IMR-90 (cell line): ENCODE results near the gene TNPO1. TPM values are rescaled to one million over a fixed set of nuclear protein-coding genes. Genes with fewer than 3 reads are reported as not detected.

Experiments used
- ATAC-seq: fragments of 200-7000 bp; cut with Tn5 transposase; 2 replicates; pipeline ENCODE4 v1.9.1; 2020; ENCODE audit warnings: low read depth, mild to moderate bottlenecking, moderate library complexity
- BruUV-seq: library from RNA; stranded (reverse); fragments of 400-500 nt; replicated peaks from 2 replicates; lab custom pipeline; 2021; lab: Mats Ljungman, UMichigan
- CTCF ChIA-PET: fragments of 300-600 bp; formaldehyde crosslinking; extraction: SDS; loops from one replicate; lab custom pipeline; 2021; ENCODE audit warnings: antibody characterized with exemption; lab: Yijun Ruan, JAX
- POLR2A ChIA-PET: fragments of 300-600 bp; sonication (Branson Sonifier 250); formaldehyde crosslinking; loops from one replicate; lab custom pipeline; 2022; ENCODE audit warnings: antibody characterized with exemption; ENCODE audit not compliant: unreplicated experiment; lab: Charles Lee
- DNase-seq: peaks from one replicate; pipeline ENCODE4 v3.0.0; 2013
- H2AFZ ChIP-seq: replicated peaks from 2 replicates; pipeline ENCODE3; 2013; ENCODE audit warnings: low read length, mild to moderate bottlenecking; ENCODE audit not compliant: poor library complexity
- H2AK5ac ChIP-seq: 2 replicates; pipeline ENCODE4 v1.6.1; 2013; ENCODE audit warnings: low read depth, low read length, inconsistent platforms
- H2AK9ac ChIP-seq: replicated peaks from 2 replicates; pipeline ENCODE3; 2013; ENCODE audit warnings: mild to moderate bottlenecking, low read depth, low read length, moderate library complexity; ENCODE audit not compliant: poor library complexity
- H2BK120ac ChIP-seq: 2 replicates; pipeline ENCODE4 v1.6.1; 2013; ENCODE audit warnings: low read depth, low read length, inconsistent platforms
- H2BK15ac ChIP-seq: 3 replicates; pipeline ENCODE4 v1.6.1; 2013; ENCODE audit warnings: low read depth, low read length, inconsistent platforms
- H2BK20ac ChIP-seq: 2 replicates; pipeline ENCODE4 v1.6.1; 2013; ENCODE audit warnings: low read depth, mild to moderate bottlenecking, inconsistent platforms, low read length, moderate library complexity
- H2BK5ac ChIP-seq: 2 replicates; pipeline ENCODE4 v1.6.1; 2013; ENCODE audit warnings: mild to moderate bottlenecking, low read depth, low read length, inconsistent platforms; ENCODE audit not compliant: poor library complexity, severe bottlenecking
- H3K14ac ChIP-seq: replicated peaks from 2 replicates; pipeline ENCODE4 v1.6.1; 2013; ENCODE audit warnings: low read depth, low read length, inconsistent platforms
- H3K18ac ChIP-seq: 2 replicates; pipeline ENCODE4 v1.6.1; 2013; ENCODE audit warnings: low read depth, low read length, control low read depth
- H3K23ac ChIP-seq: 2 replicates; pipeline ENCODE4 v1.6.1; 2013; ENCODE audit warnings: low read depth, low read length, inconsistent platforms
- H3K27ac ChIP-seq: 2 replicates; pipeline ENCODE4 v1.5.1; 2013; ENCODE audit warnings: mild to moderate bottlenecking, control low read depth, low read length; ENCODE audit not compliant: insufficient read depth
- H3K27me3 ChIP-seq: 2 replicates; pipeline ENCODE4 v1.6.1; 2013; ENCODE audit warnings: low read length; ENCODE audit not compliant: control insufficient read depth, insufficient read depth
- H3K36me3 ChIP-seq: 2 replicates; pipeline ENCODE4 v1.6.1; 2013; ENCODE audit warnings: low read length, mixed read lengths; ENCODE audit not compliant: control insufficient read depth, insufficient read depth
- H3K4ac ChIP-seq: 2 replicates; pipeline ENCODE4 v1.6.1; 2013; ENCODE audit warnings: low read depth, low read length, inconsistent platforms
- H3K4me1 ChIP-seq: 2 replicates; pipeline ENCODE4 v1.6.1; 2013; ENCODE audit warnings: low read length, mixed read lengths; ENCODE audit not compliant: control insufficient read depth, insufficient read depth
- H3K4me2 ChIP-seq: 2 replicates; pipeline ENCODE4 v1.6.1; 2013; ENCODE audit warnings: low read depth, mild to moderate bottlenecking, control low read depth, low read length, moderate library complexity
- H3K4me3 ChIP-seq: 2 replicates; pipeline ENCODE4 v1.5.1; 2013; ENCODE audit warnings: low read depth, mild to moderate bottlenecking, control low read depth, low read length, moderate library complexity; ENCODE audit not compliant: insufficient read depth
- H3K56ac ChIP-seq: 2 replicates; pipeline ENCODE4 v1.6.1; 2013; ENCODE audit warnings: low read length, inconsistent platforms; ENCODE audit not compliant: insufficient read depth; ENCODE audit errors: extremely low read depth
- H3K79me1 ChIP-seq, 2 experiments: 2 replicates each; pipeline ENCODE4 v1.6.1; 2013; ENCODE audit warnings: low read length in 2 of 2, inconsistent platforms in 1 of 2, low read depth in 1 of 2
- H3K9ac ChIP-seq: 2 replicates; pipeline ENCODE4 v1.6.1; 2013; ENCODE audit warnings: low read depth, low read length, control low read depth
- H3K9me1 ChIP-seq: 2 replicates; pipeline ENCODE4 v1.6.1; 2013; ENCODE audit warnings: low read length, inconsistent platforms; ENCODE audit not compliant: insufficient read depth
- H3K9me3 ChIP-seq: 2 replicates; pipeline ENCODE4 v1.6.1; 2013; ENCODE audit warnings: low read length; ENCODE audit not compliant: control insufficient read depth, insufficient read depth
- H4K20me1 ChIP-seq: 2 replicates; pipeline ENCODE4 v1.6.1; 2013; ENCODE audit warnings: low read length, inconsistent platforms; ENCODE audit not compliant: insufficient read depth
- H4K5ac ChIP-seq: 2 replicates; pipeline ENCODE4 v1.6.1; 2013; ENCODE audit warnings: mild to moderate bottlenecking, low read depth, low read length, control low read depth
- H4K8ac ChIP-seq, 2 experiments: 2 replicates each; pipeline ENCODE4 v1.6.1; 2013; ENCODE audit warnings: low read depth in 2 of 2, low read length in 2 of 2, control low read depth in 1 of 2, inconsistent platforms in 1 of 2
- H4K91ac ChIP-seq: 2 replicates; pipeline ENCODE4 v1.6.1; 2013; ENCODE audit warnings: low read depth, low read length, inconsistent platforms; ENCODE audit not compliant: insufficient read depth
- CHD1 ChIP-seq: IDR thresholded peaks from 2 replicates; pipeline ENCODE4 v1.6.1; 2012; ENCODE audit warnings: low read depth, low read length, improper control_type of control experiment
- WGBS, 2 experiments: methylation state at CpG; one replicate each; pipeline versions ENCODE4 v1.1.5 to v1.1.7; 2013; ENCODE audit warnings: missing lambda C conversion rate in 2 of 2; ENCODE audit not compliant: insufficient read length in 1 of 2; ENCODE audit errors: extremely low coverage in 2 of 2; 5-methylcytosine and 5-hydroxymethylcytosine counted together
- dilution Hi-C: fragments of 300-500 bp; cut with HindIII; formaldehyde crosslinking; loops from one replicate; pipeline ENCODE4 v1.14.3; 2018; ENCODE audit warnings: low sequenced_read_pairs; ENCODE audit not compliant: unreplicated experiment
- in situ Hi-C: fragments of 300-500 bp; cut with MboI; formaldehyde crosslinking; loops from 3 replicates; pipeline ENCODE4 v1.14.3; 2019; ENCODE audit warnings: low sequenced_read_pairs, inconsistent platforms, mixed read lengths
- intact Hi-C: fragments of 100-400 bp; cut with micrococcal nuclease; formaldehyde crosslinking; loops from 2 replicates; pipeline ENCODE4 v1.10.0; 2022
- polyA plus RNA-seq, 3 experiments: library from polyadenylated mRNA; depleted of rRNA; stranded (reverse); fragments of >200 nt; gene quantifications; 2 replicates each; pipeline ENCODE4 v1.2.3, GENCODE V29; 2012; ENCODE audit warnings: low replicate concordance in 1 of 3
- total RNA-seq: library from RNA; depleted of rRNA; stranded (reverse); fragments of >200 nt; gene quantifications from 2 replicates; pipeline ENCODE4 v1.2.3, GENCODE V29; 2012

TNPO1 gene
- total and polyA plus RNA-seq, 2 of the 4 experiments (the other 2 are of a cell fraction), result 45.5 to 400 TPM

GRCh38 chr5:72830362-72830761, 13.9 kb downstream of the TNPO1 start:
- no peak overlapping the region for H4K5ac ChIP-seq
- H2BK120ac ChIP-seq, result no peak overlapping the region
- H3K23ac ChIP-seq, result no peak overlapping the region
- H3K4ac ChIP-seq, result no peak overlapping the region
- no peak overlapping the region for H3K4me2 ChIP-seq
- intact Hi-C loops, result no loop called here
- dilution Hi-C loops, result no loop called here
- in situ Hi-C loops, result no loop called here
- no peak overlapping the region for H2AK5ac ChIP-seq
- no peak overlapping the region for H3K14ac ChIP-seq
- WGBS, 2 experiments, result no CpG with 5 or more reads among the region's 2 CpGs
- ChIA-PET CTCF (interaction anchor here (2.2 kb wide), 1 partner anchor 12 kb away, joined by 6 read pairs; no protein-coding TSS in a partner anchor), POLR2A (no interaction called here)
- peaks cover 4% of the 10 kb centered on the region; the same call in 1 of the 2 replicates for H3K4me1 ChIP-seq
- no peaks in the 10 kb centered on the region for H3K27me3 ChIP-seq
- DNase-seq, result no peak
- peaks cover 17% of the 10 kb centered on the region for H3K9me1 ChIP-seq
- no peak for TF ChIP-seq CHD1
- H2BK5ac ChIP-seq, result no peak overlapping the region
- no TSS peak for BruUV-seq
- no peaks in the 10 kb centered on the region for H3K9me3 ChIP-seq
- ATAC-seq, result peak; percentile 60
- no peak overlapping the region for H2BK20ac ChIP-seq
- H4K8ac ChIP-seq, result no peak overlapping the region
- H3K79me1 ChIP-seq, result peaks cover 31 to 76% of the 10 kb centered on the region in 2 experiments
- no peak overlapping the region for H3K27ac ChIP-seq
- H3K4me3 ChIP-seq, result no peak overlapping the region
- H2AK9ac ChIP-seq, result no peak overlapping the region
- no peak overlapping the region for H3K18ac ChIP-seq
- H4K91ac ChIP-seq, result no peak overlapping the region
- no peak overlapping the region for H3K9ac ChIP-seq
- no peak overlapping the region for H3K56ac ChIP-seq
- H2AFZ ChIP-seq, result no peak overlapping the region
- H4K20me1 ChIP-seq, result peaks cover 77% of the 10 kb centered on the region
- H2BK15ac ChIP-seq, result no peak overlapping the region
- H3K36me3 ChIP-seq, result peaks cover 3% of the 10 kb centered on the region; the same call in 1 of the 2 replicates
